HG03442 (cell line): ENCODE data around the gene ARHGAP22.

ENCODE experiments used
- ATAC-seq: cut with Tn5 transposase; IDR thresholded peaks from one replicate; pipeline ENCODE4 v1.9.1; 2021; ENCODE audit warnings: mild to moderate bottlenecking, moderate library complexity; ENCODE audit not compliant: unreplicated experiment

The ARHGAP22 gene

GRCh38 chr10:48467669-48468068 is 137.2 kb downstream of the ARHGAP22 start:
- ATAC-seq = no peak

GRCh38 chr10:48466611-48467240 is 138.1 kb downstream of the ARHGAP22 start:
- no peak for ATAC-seq

GRCh38 chr10:48465860-48466521 is 138.9 kb downstream of the ARHGAP22 start:
- ATAC-seq = no peak

- ATAC-seq = no peak
Observed at GRCh38 chr10:48464871-48465736, 139.8 kb downstream of the ARHGAP22 start.

- no peak for ATAC-seq
Observed at GRCh38 chr10:48464121-48464870, 140.6 kb downstream of the ARHGAP22 start.

GRCh38 chr10:48463318-48464003 is 141.4 kb downstream of the ARHGAP22 start:
- no peak for ATAC-seq

GRCh38 chr10:48462482-48463020 is 142.3 kb downstream of the ARHGAP22 start:
- ATAC-seq = no peak

- ATAC-seq = no peak
Observed at GRCh38 chr10:48461623-48462481, 143.0 kb downstream of the ARHGAP22 start.

- no peak for ATAC-seq
Observed at GRCh38 chr10:48460182-48460581, 144.7 kb downstream of the ARHGAP22 start.

- no peak for ATAC-seq
Observed at GRCh38 chr10:48459270-48460150, 145.4 kb downstream of the ARHGAP22 start.

- ATAC-seq = no peak
Observed at GRCh38 chr10:48458662-48459048, 146.2 kb downstream of the ARHGAP22 start.

- no peak for ATAC-seq
Observed at GRCh38 chr10:48457949-48458661, 146.8 kb downstream of the ARHGAP22 start.

GRCh38 chr10:48456808-48457761 is 147.8 kb downstream of the ARHGAP22 start:
- peak; percentile 68 for ATAC-seq

- ATAC-seq = no peak
Observed at GRCh38 chr10:48456361-48456804, 148.5 kb downstream of the ARHGAP22 start.

- ATAC-seq = no peak
Observed at GRCh38 chr10:48455392-48456151, 149.3 kb downstream of the ARHGAP22 start.

GRCh38 chr10:48455055-48455391 is 149.8 kb downstream of the ARHGAP22 start:
- ATAC-seq = no peak
